Esophagus squamous epithelium (tissue), 5 donors: Measurements from ENCODE around the gene DCAF5. TPM values are rescaled to one million over a fixed set of nuclear protein-coding genes. Genes with fewer than 3 reads are reported as not detected.

Source experiments
- DNase-seq: peaks from one replicate; lab custom pipeline; 2025; lab: John Stamatoyannopoulos, UW
- H3K27ac ChIP-seq, 4 donors: fragments of 200-600 bp; sonication (generic); one replicate each; pipeline ENCODE4 v1.5.1; 2016 to 2019; ENCODE audit warnings: mild to moderate bottlenecking in 1 of 4
- H3K27me3 ChIP-seq, 4 donors: fragments of 200-600 bp; sonication (generic); 1 replicate in 3 of 4; 2 replicates in 1 of 4; pipeline versions ENCODE4 v1.5.1 to v1.6.0; 2017 to 2021; ENCODE audit warnings: antibody characterized with exemption in 1 of 4
- H3K36me3 ChIP-seq, 3 donors: fragments of 200-600 bp; sonication (generic); one replicate each; pipeline ENCODE4 v1.5.1; 2016 to 2019
- H3K4me1 ChIP-seq, 3 donors: fragments of 200-600 bp; sonication (generic); one replicate each; pipeline ENCODE4 v1.5.1; 2017 to 2019
- H3K4me3 ChIP-seq, 4 donors: fragments of 200-600 bp; sonication (generic); 1 replicate in 3 of 4; 2 replicates in 1 of 4; pipeline ENCODE4 v1.5.1; 2016 to 2019; ENCODE audit warnings: mild to moderate bottlenecking in 2 of 4, moderate library complexity in 1 of 4
- H3K9me3 ChIP-seq, 3 donors: fragments of 200-600 bp; sonication (generic); one replicate each; pipeline ENCODE4 v1.5.1; 2016 to 2019
- CTCF ChIP-seq, 6 experiments: fragments of 450-650 bp in 4 of 6; fragments of 200-600 bp in 2 of 6; sonication (generic) in 2 of 6; IDR thresholded peaks; one replicate each; pipeline ENCODE4 v1.5.1; 2016 to 2019; ENCODE audit warnings: antibody characterized with exemption in 6 of 6, mild to moderate bottlenecking in 4 of 6, moderate library complexity in 4 of 6
- POLR2A ChIP-seq, 4 donors: fragments of 450-650 bp; IDR thresholded peaks; one replicate each; pipeline ENCODE4 v1.6.1; 2017; ENCODE audit warnings: antibody characterized with exemption in 4 of 4, mild to moderate bottlenecking in 4 of 4, moderate library complexity in 3 of 4
- WGBS, 2 donors: methylation state at CpG; one replicate each; pipeline ENCODE4 v1.1.5; 2018; 5-methylcytosine and 5-hydroxymethylcytosine counted together
- intact Hi-C: fragments of 100-400 bp; cut with DNase I; formaldehyde crosslinking; loops from one replicate; pipeline ENCODE4 v1.15.0; 2022
- total RNA-seq, 4 donors: library from RNA; depleted of rRNA; stranded (reverse); fragments of >200 nt; gene quantifications; one replicate each; pipeline ENCODE4 v1.1.0, GENCODE V29; 2016
- donor health status: DM: yes; HTN: yes; CAD: no.

DCAF5 gene
- total RNA-seq, 4 donors from 2014 or later, result 12.4 to 34.7 (median 20.9) TPM

GRCh38 chr14:69084023-69084422 is 68.9 kb downstream of the DCAF5 start:
- no peak for DNase-seq
- Histone ChIP-seq H3K9me3 (no peaks in the 10 kb centered on the region), H3K27me3 (no peaks in the 10 kb centered on the region), H3K4me1 (peaks cover 8 to 36% (median 14%) of the 10 kb centered on the region in 3 donors), H3K4me3 (no peak overlapping the region), H3K27ac (no peak overlapping the region), H3K36me3 (peaks cover 0 to 71% (median 0%) of the 10 kb centered on the region in 3 donors)
- intact Hi-C loops, result no loop called here
- TF ChIP-seq POLR2A (IDR thresholded peaks at IDR 0.05) (no peak), CTCF (IDR thresholded peaks at IDR 0.05) (no peak)
- 89 to 91% methylated on average over 4 of the region's 4 CpGs for WGBS, 2 donors

- no peak for DNase-seq
- WGBS, 2 donors, result 87 to 97% methylated on average over 6 of the region's 6 CpGs
- intact Hi-C loops, result no loop called here
- TF ChIP-seq POLR2A (IDR thresholded peaks at IDR 0.05) (no peak), CTCF (IDR thresholded peaks at IDR 0.05) (no peak)
- Histone ChIP-seq H3K4me1 (peaks cover 8 to 36% (median 16%) of the 10 kb centered on the region in 3 donors), H3K36me3 (peaks cover 0 to 70% (median 0%) of the 10 kb centered on the region in 3 donors), H3K4me3 (no peak overlapping the region), H3K9me3 (no peaks in the 10 kb centered on the region), H3K27me3 (no peaks in the 10 kb centered on the region), H3K27ac (no peak overlapping the region)
Measured at GRCh38 chr14:69083181-69083580, 69.7 kb downstream of the DCAF5 start.

GRCh38 chr14:69081271-69081670 is 71.6 kb downstream of the DCAF5 start:
- intact Hi-C loops, result no loop called here
- no peaks in the 10 kb centered on the region for H3K9me3 ChIP-seq
- H3K27me3 ChIP-seq, result no peaks in the 10 kb centered on the region
- no peak overlapping the region for H3K4me3 ChIP-seq
- peaks cover 0 to 25% (median 12%) of the 10 kb centered on the region in 3 donors for H3K4me1 ChIP-seq
- DNase-seq, result no peak
- WGBS, 2 donors, result 82 to 86% methylated on average over 2 of the region's 2 CpGs
- no peak for TF ChIP-seq POLR2A (IDR thresholded peaks at IDR 0.05)
- no peak for TF ChIP-seq CTCF (IDR thresholded peaks at IDR 0.05)
- peak overlapping the region in 2 of 4 donors; percentile 3 to 17 for H3K27ac ChIP-seq
- H3K36me3 ChIP-seq, result peaks cover 0 to 69% (median 0%) of the 10 kb centered on the region in 3 donors

- intact Hi-C loops, result no loop called here
- peaks cover 0 to 69% (median under 1%) of the 10 kb centered on the region in 3 donors for H3K36me3 ChIP-seq
- H3K27me3 ChIP-seq, result no peaks in the 10 kb centered on the region
- no peak overlapping the region for H3K4me3 ChIP-seq
- H3K27ac ChIP-seq, result peak overlapping the region in 3 of 4 donors; percentile 40 to 71 (median 60)
- H3K9me3 ChIP-seq, result no peaks in the 10 kb centered on the region
- TF ChIP-seq CTCF (IDR thresholded peaks at IDR 0.05) (no peak), POLR2A (IDR thresholded peaks at IDR 0.05) (no peak)
- H3K4me1 ChIP-seq, result peaks cover 0 to 22% (median 12%) of the 10 kb centered on the region in 3 donors
- DNase-seq, result no peak
- 82 to 89% methylated on average over 2 of the region's 2 CpGs for WGBS, 2 donors
Measured at GRCh38 chr14:69079747-69080146, 73.2 kb downstream of the DCAF5 start.

- H3K27me3 ChIP-seq, result no peaks in the 10 kb centered on the region
- H3K36me3 ChIP-seq, result peaks cover 0 to 69% (median 4%) of the 10 kb centered on the region in 3 donors
- no peaks in the 10 kb centered on the region for H3K9me3 ChIP-seq
- TF ChIP-seq POLR2A (IDR thresholded peaks at IDR 0.05) (no peak), CTCF (IDR thresholded peaks at IDR 0.05) (no peak)
- H3K4me3 ChIP-seq, result no peak overlapping the region
- intact Hi-C loops, result no loop called here
- peak overlapping the region; percentile 53 to 77 (median 66) for H3K27ac ChIP-seq
- H3K4me1 ChIP-seq, result peaks cover 0 to 22% (median 12%) of the 10 kb centered on the region in 3 donors
- WGBS, 2 donors, result 76 to 82% methylated on average over 4 of the region's 4 CpGs
- no peak for DNase-seq
Measured at GRCh38 chr14:69079188-69079742, 73.7 kb downstream of the DCAF5 start.
